ENCODE results near the gene HOTAIR.
A peak's percentile ranks its signal among the peaks of the same experiment; 100 is the strongest.

HOTAIR gene

DNA sequence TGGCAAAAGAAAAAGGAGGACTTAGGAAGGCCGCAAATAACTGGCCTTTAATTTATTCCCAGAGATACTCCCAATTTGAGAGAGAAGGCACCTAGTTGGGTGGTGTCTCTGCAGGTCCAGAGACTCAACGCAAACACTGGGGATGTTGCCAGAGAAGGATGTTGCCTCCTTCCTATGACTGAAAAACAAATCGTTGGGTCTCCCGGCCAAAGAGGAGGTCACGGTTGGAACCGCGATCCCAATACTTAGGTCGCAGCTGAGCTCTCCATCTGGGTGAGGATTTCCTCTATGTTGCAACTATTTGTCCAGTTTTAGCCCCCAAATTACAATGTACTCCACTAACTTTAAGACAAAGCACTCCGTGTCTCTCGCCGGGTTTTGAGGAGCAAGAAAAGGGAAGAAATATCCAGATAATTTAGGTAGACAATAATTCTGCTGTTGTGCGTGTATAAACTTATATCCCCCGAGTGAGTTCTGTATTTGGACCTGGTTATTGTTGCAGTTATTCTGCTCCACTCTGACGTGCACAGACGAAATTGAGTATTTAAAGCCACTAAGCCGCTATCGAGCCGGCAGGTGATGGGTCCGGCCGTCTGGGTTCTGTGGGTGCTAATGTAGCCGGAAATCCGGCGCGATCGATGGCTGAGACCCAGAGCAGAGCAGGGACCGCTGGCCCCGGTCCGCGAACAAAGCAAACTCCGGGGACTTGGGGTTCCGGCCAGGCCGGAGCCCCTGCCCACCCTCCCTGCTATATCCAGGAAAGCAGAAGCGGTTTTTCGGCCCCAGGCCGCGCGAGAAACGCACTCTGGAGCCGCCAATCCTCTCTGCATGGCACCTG, 14.3 kb downstream of the HOTAIR start:
- H3K9me3 ChIP-seq (ENCODE audit: control insufficient read depth, low read length): peaks cover 18% of the 10 kb centered on the region
- H3K4ac ChIP-seq (ENCODE audit: low read depth in 1 of 2, low read length in 2 of 2): no peak overlapping the region
- 30% methylated on average over 38 of the region's 39 CpGs for WGBS
- no peaks in the 10 kb centered on the region for H3K79me1 ChIP-seq (replicated peaks; ENCODE audit: low read length, poor library complexity, severe bottlenecking)
- no peak overlapping the region for H3K23ac ChIP-seq (ENCODE audit: low read length in 2 of 2)
- H3K4me2 ChIP-seq (ENCODE audit: low read length, poor library complexity, severe bottlenecking): peak overlapping the region; percentile 32
- H3K4me3 ChIP-seq (ENCODE audit: insufficient read depth in 1 of 2, low read depth in 1 of 2, low read length in 2 of 2): no peak overlapping the region
- no peak overlapping the region for H3K9ac ChIP-seq (ENCODE audit: low read length)
- no peak overlapping the region for H4K8ac ChIP-seq (ENCODE audit: low read length)
- no peak overlapping the region for H2BK15ac ChIP-seq (ENCODE audit: low read depth, poor library complexity, severe bottlenecking)
- peaks cover 9% of the 10 kb centered on the region for H3K4me1 ChIP-seq (ENCODE audit: control insufficient read depth, insufficient read depth, low read depth, low read length)
- no peak overlapping the region for H2BK5ac ChIP-seq (ENCODE audit: low read depth, low read length, poor library complexity, severe bottlenecking)
- H3K27me3 ChIP-seq (ENCODE audit: control insufficient read depth in 1 of 2, insufficient read depth in 1 of 2, low read length in 2 of 2): peaks cover 100% of the 10 kb centered on the region in 2 experiments
- no peak for DNase-seq
- H4K91ac ChIP-seq (ENCODE audit: low read length): no peak overlapping the region
- no peak overlapping the region for H3K27ac ChIP-seq (ENCODE audit: low read length, poor library complexity, severe bottlenecking)
- no peak overlapping the region for H3K14ac ChIP-seq (ENCODE audit: low read length in 2 of 2)
- H3K18ac ChIP-seq (ENCODE audit: low read depth in 1 of 2, low read length in 2 of 2): no peak overlapping the region
- no peaks in the 10 kb centered on the region for H3K36me3 ChIP-seq (ENCODE audit: control insufficient read depth in 1 of 2, insufficient read depth in 2 of 2, low read depth in 1 of 2, low read length in 2 of 2)
- no peak overlapping the region for H2BK12ac ChIP-seq (ENCODE audit: low read length in 2 of 2)
- no peak overlapping the region for H2AFZ ChIP-seq (ENCODE audit: low read depth, low read length)
- no peak overlapping the region for H2AK5ac ChIP-seq (ENCODE audit: low read length, severe bottlenecking)
- H2BK120ac ChIP-seq (ENCODE audit: low read depth, low read length): no peak overlapping the region

DNA sequence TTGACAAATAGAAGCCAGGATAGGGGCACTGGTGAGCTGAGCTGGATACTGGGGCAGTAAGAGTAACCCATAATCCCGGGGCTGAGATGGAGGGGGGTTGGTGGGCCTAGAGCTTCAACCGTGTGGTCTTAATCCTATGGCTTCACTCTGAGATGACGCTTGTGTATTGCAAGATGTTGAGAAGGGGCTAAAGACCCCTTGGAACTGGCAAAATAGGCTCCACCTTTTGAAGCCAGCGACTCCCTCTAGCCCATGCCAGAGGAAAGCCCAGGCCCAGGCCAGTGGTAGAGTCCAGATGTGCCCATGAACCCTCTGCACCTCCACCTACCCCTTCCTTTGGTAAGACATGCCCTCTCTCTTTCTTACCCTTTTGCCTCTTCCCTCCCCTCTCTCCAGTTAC, 15.4 kb downstream of the HOTAIR start:
- Histone ChIP-seq H3K9me3 (ENCODE audit: control insufficient read depth, low read length) (peaks cover 18% of the 10 kb centered on the region), H3K18ac (ENCODE audit: low read depth in 1 of 2, low read length in 2 of 2) (no peak overlapping the region), H3K27ac (ENCODE audit: low read length, poor library complexity, severe bottlenecking) (no peak overlapping the region), H3K4me2 (ENCODE audit: low read length, poor library complexity, severe bottlenecking) (no peak overlapping the region), H3K9ac (ENCODE audit: low read length) (no peak overlapping the region), H3K4me3 (ENCODE audit: insufficient read depth in 1 of 2, low read depth in 1 of 2, low read length in 2 of 2) (no peak overlapping the region), H4K8ac (ENCODE audit: low read length) (no peak overlapping the region), H2AK5ac (ENCODE audit: low read length, severe bottlenecking) (no peak overlapping the region), H3K4ac (ENCODE audit: low read depth in 1 of 2, low read length in 2 of 2) (no peak overlapping the region), H3K4me1 (ENCODE audit: control insufficient read depth, insufficient read depth, low read depth, low read length) (peaks cover 13% of the 10 kb centered on the region), H3K14ac (ENCODE audit: low read length in 2 of 2) (no peak overlapping the region), H2AFZ (ENCODE audit: low read depth, low read length) (no peak overlapping the region), H3K23ac (ENCODE audit: low read length in 2 of 2) (no peak overlapping the region), H3K36me3 (ENCODE audit: control insufficient read depth in 1 of 2, insufficient read depth in 2 of 2, low read depth in 1 of 2, low read length in 2 of 2) (peaks cover 0 to 4% of the 10 kb centered on the region in 2 experiments), H2BK120ac (ENCODE audit: low read depth, low read length) (no peak overlapping the region), H3K79me1 (replicated peaks; ENCODE audit: low read length, poor library complexity, severe bottlenecking) (no peaks in the 10 kb centered on the region), H2BK12ac (ENCODE audit: low read length in 2 of 2) (no peak overlapping the region), H2BK5ac (ENCODE audit: low read depth, low read length, poor library complexity, severe bottlenecking) (no peak overlapping the region), H4K91ac (ENCODE audit: low read length) (no peak overlapping the region), H3K27me3 (ENCODE audit: control insufficient read depth in 1 of 2, insufficient read depth in 1 of 2, low read length in 2 of 2) (peaks cover 99 to 100% of the 10 kb centered on the region in 2 experiments), H2BK15ac (ENCODE audit: low read depth, poor library complexity, severe bottlenecking) (no peak overlapping the region)
- 34% methylated on average over 4 of the region's 4 CpGs for WGBS
- DNase-seq: no peak

DNA sequence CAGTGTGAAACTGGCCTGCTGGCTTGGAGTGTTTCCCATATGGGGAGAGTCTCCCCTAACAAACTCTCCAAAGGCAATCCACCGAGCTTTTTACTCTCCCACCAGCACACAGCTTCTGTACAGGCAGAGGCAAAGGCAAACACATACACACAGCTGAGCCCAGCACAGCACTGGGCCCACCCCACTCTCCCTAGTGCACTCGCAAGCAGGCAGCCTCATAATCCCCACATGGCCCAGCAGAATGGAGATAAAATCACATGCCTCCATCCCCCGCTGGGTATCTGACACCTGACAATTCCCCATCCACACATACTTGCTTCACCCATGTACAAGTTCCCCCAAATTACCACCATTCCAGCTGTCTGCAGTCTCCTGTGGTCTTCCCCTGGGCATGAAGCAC, 16.6 kb downstream of the HOTAIR start:
- no peak overlapping the region for H4K8ac ChIP-seq (ENCODE audit: low read length)
- WGBS: 28% methylated on average over 3 of the region's 3 CpGs
- no peak overlapping the region for H3K18ac ChIP-seq (ENCODE audit: low read depth in 1 of 2, low read length in 2 of 2)
- no peak overlapping the region for H2BK120ac ChIP-seq (ENCODE audit: low read depth, low read length)
- H3K79me1 ChIP-seq (replicated peaks; ENCODE audit: low read length, poor library complexity, severe bottlenecking): no peaks in the 10 kb centered on the region
- H3K9ac ChIP-seq (ENCODE audit: low read length): no peak overlapping the region
- H3K36me3 ChIP-seq (ENCODE audit: control insufficient read depth in 1 of 2, insufficient read depth in 2 of 2, low read depth in 1 of 2, low read length in 2 of 2): peaks cover 0 to 4% of the 10 kb centered on the region in 2 experiments
- peaks cover 10% of the 10 kb centered on the region for H3K4me1 ChIP-seq (ENCODE audit: control insufficient read depth, insufficient read depth, low read depth, low read length)
- H3K4me3 ChIP-seq (ENCODE audit: insufficient read depth in 1 of 2, low read depth in 1 of 2, low read length in 2 of 2): no peak overlapping the region
- no peak overlapping the region for H2BK5ac ChIP-seq (ENCODE audit: low read depth, low read length, poor library complexity, severe bottlenecking)
- H3K4ac ChIP-seq (ENCODE audit: low read depth in 1 of 2, low read length in 2 of 2): no peak overlapping the region
- no peak overlapping the region for H2AFZ ChIP-seq (ENCODE audit: low read depth, low read length)
- H3K4me2 ChIP-seq (ENCODE audit: low read length, poor library complexity, severe bottlenecking): no peak overlapping the region
- no peak for DNase-seq
- H3K27me3 ChIP-seq (ENCODE audit: control insufficient read depth in 1 of 2, insufficient read depth in 1 of 2, low read length in 2 of 2): peaks cover 99 to 100% of the 10 kb centered on the region in 2 experiments
- peaks cover 18% of the 10 kb centered on the region for H3K9me3 ChIP-seq (ENCODE audit: control insufficient read depth, low read length)
- no peak overlapping the region for H4K91ac ChIP-seq (ENCODE audit: low read length)
- H3K27ac ChIP-seq (ENCODE audit: low read length, poor library complexity, severe bottlenecking): no peak overlapping the region
- no peak overlapping the region for H2BK12ac ChIP-seq (ENCODE audit: low read length in 2 of 2)
- no peak overlapping the region for H2BK15ac ChIP-seq (ENCODE audit: low read depth, poor library complexity, severe bottlenecking)
- no peak overlapping the region for H3K23ac ChIP-seq (ENCODE audit: low read length in 2 of 2)
- H2AK5ac ChIP-seq (ENCODE audit: low read length, severe bottlenecking): no peak overlapping the region
- H3K14ac ChIP-seq (ENCODE audit: low read length in 2 of 2): no peak overlapping the region

DNA sequence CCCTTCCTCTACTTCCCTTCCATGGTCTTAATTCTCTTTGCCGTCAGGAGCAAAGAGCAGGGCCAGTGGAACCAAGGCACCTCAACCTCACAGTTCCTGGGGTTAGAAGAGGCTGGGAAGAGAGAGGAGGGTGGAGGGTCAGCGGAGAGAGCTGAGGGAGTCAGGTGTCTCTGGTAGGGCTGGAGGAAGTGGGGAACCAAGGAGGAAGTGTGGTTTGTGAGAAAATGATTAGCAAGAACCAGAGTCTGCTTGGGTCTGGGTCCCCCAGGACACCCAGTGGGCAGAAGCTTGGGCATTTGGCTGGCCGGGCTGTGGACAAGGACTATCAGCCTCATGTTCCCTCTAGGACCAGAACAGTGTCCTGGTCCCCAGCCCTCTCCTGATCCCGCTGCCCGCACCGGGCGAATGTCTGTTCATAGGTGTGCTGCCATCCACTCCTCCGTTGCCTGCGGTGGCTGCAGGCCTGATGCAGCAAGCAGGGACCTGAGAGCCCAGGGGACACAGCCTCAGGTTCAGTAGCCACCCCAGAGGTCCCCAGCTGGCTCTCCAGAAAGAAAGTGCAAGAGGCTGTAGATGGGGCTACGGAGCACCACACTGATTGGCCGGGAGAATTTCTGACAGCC, 17.7 kb downstream of the HOTAIR start:
- no peak overlapping the region for H3K9ac ChIP-seq (ENCODE audit: low read length)
- no peak overlapping the region for H3K4me3 ChIP-seq (ENCODE audit: insufficient read depth in 1 of 2, low read depth in 1 of 2, low read length in 2 of 2)
- no peaks in the 10 kb centered on the region for H3K79me1 ChIP-seq (replicated peaks; ENCODE audit: low read length, poor library complexity, severe bottlenecking)
- H3K4ac ChIP-seq (ENCODE audit: low read depth in 1 of 2, low read length in 2 of 2): no peak overlapping the region
- no peak overlapping the region for H2AK5ac ChIP-seq (ENCODE audit: low read length, severe bottlenecking)
- WGBS: 44% methylated on average over 11 of the region's 11 CpGs
- no peak overlapping the region for H3K18ac ChIP-seq (ENCODE audit: low read depth in 1 of 2, low read length in 2 of 2)
- no peak overlapping the region for H3K23ac ChIP-seq (ENCODE audit: low read length in 2 of 2)
- DNase-seq: no peak
- H3K27me3 ChIP-seq (ENCODE audit: control insufficient read depth in 1 of 2, insufficient read depth in 1 of 2, low read length in 2 of 2): peaks cover 99 to 100% of the 10 kb centered on the region in 2 experiments
- H3K36me3 ChIP-seq (ENCODE audit: control insufficient read depth in 1 of 2, insufficient read depth in 2 of 2, low read depth in 1 of 2, low read length in 2 of 2): peaks cover 0 to 4% of the 10 kb centered on the region in 2 experiments
- H3K4me1 ChIP-seq (ENCODE audit: control insufficient read depth, insufficient read depth, low read depth, low read length): peaks cover 17% of the 10 kb centered on the region
- H3K14ac ChIP-seq (ENCODE audit: low read length in 2 of 2): no peak overlapping the region
- H4K8ac ChIP-seq (ENCODE audit: low read length): no peak overlapping the region
- H3K27ac ChIP-seq (ENCODE audit: low read length, poor library complexity, severe bottlenecking): no peak overlapping the region
- no peak overlapping the region for H2BK15ac ChIP-seq (ENCODE audit: low read depth, poor library complexity, severe bottlenecking)
- no peak overlapping the region for H2AFZ ChIP-seq (ENCODE audit: low read depth, low read length)
- H2BK120ac ChIP-seq (ENCODE audit: low read depth, low read length): no peak overlapping the region
- no peak overlapping the region for H2BK12ac ChIP-seq (ENCODE audit: low read length in 2 of 2)
- H3K4me2 ChIP-seq (ENCODE audit: low read length, poor library complexity, severe bottlenecking): no peak overlapping the region
- H3K9me3 ChIP-seq (ENCODE audit: control insufficient read depth, low read length): peaks cover 18% of the 10 kb centered on the region
- H4K91ac ChIP-seq (ENCODE audit: low read length): no peak overlapping the region
- H2BK5ac ChIP-seq (ENCODE audit: low read depth, low read length, poor library complexity, severe bottlenecking): no peak overlapping the region

Data from mesenchymal stem cell (in vitro differentiated cells and primary cell).